Small intestine (tissue), 7 donors: ENCODE results near the gene ELK4. TPM values are rescaled to one million over a fixed set of nuclear protein-coding genes. Genes with fewer than 3 reads are reported as not detected.

ENCODE experiments used
- DNase-seq, 2 donors: peaks; one replicate each; pipeline versions ENCODE4 v3.0.0 to v3.0.0-alpha.2; 2013
- FAIRE-seq: peaks from 2 replicates; lab custom pipeline; 2012; peaks lifted over from hg19 to GRCh38; lab: Jason Lieb, UNC
- H3K27ac ChIP-seq, 3 donors: one replicate each; pipeline ENCODE4 v1.5.1; 2013; ENCODE audit warnings: low read length in 2 of 3, mild to moderate bottlenecking in 2 of 3, control low read depth in 1 of 3, inconsistent platforms in 1 of 3, low read depth in 1 of 3, moderate library complexity in 1 of 3
- H3K27me3 ChIP-seq, 3 donors: one replicate each; pipeline ENCODE4 v1.6.1; 2013; ENCODE audit warnings: low read length in 3 of 3, inconsistent platforms in 1 of 3; ENCODE audit not compliant: control insufficient read depth in 3 of 3, insufficient read depth in 3 of 3
- H3K36me3 ChIP-seq, 3 donors: one replicate each; pipeline ENCODE4 v1.6.1; 2013; ENCODE audit warnings: low read length in 3 of 3, inconsistent platforms in 1 of 3, low read depth in 1 of 3, mild to moderate bottlenecking in 1 of 3, moderate library complexity in 1 of 3; ENCODE audit not compliant: control insufficient read depth in 3 of 3, insufficient read depth in 2 of 3
- H3K4me1 ChIP-seq, 3 donors: one replicate each; pipeline ENCODE4 v1.6.1; 2013; ENCODE audit warnings: low read length in 2 of 3, inconsistent platforms in 1 of 3, low read depth in 1 of 3, mild to moderate bottlenecking in 1 of 3, moderate library complexity in 1 of 3; ENCODE audit not compliant: control insufficient read depth in 3 of 3, insufficient read depth in 2 of 3
- H3K4me3 ChIP-seq, 3 donors: one replicate each; pipeline ENCODE4 v1.5.1; 2013; ENCODE audit warnings: low read length in 3 of 3, control low read depth in 1 of 3, inconsistent platforms in 1 of 3, low read depth in 1 of 3, mild to moderate bottlenecking in 1 of 3, moderate library complexity in 1 of 3
- H3K9me3 ChIP-seq, 2 donors: one replicate each; pipeline ENCODE4 v1.6.1; 2013; ENCODE audit warnings: low read depth in 1 of 2, low read length in 1 of 2; ENCODE audit not compliant: control insufficient read depth in 2 of 2, insufficient read depth in 1 of 2
- WGBS, 3 donors: extraction: QIAGEN DNeasy Blood & Tissue Kit; methylation state at CpG; one replicate each; pipeline ENCODE4 v1.1.7; 2013; 5-methylcytosine and 5-hydroxymethylcytosine counted together
- polyA plus RNA-seq, 4 donors: library from polyadenylated mRNA; stranded (reverse) in 3 of 4; unstranded in 1 of 4; fragments of 200-250 nt in 3 of 4; fragments of 120-200 nt in 1 of 4; gene quantifications; one replicate each; pipeline versions ENCODE4 v1.2.1 to v1.2.3, GENCODE V29; 2013
- donor health status: healthy with polysubstance abuse.
- donor health status: control.
- donor health status: control.
- donor health status: Bipolar disorder and iron deficiency.
- donor health status: healthy.

ELK4 gene
- polyA plus RNA-seq, 4 donors = 2.7 to 14.7 (median 4.5) TPM

- no peaks in the 10 kb centered on the region for H3K9me3 ChIP-seq
- WGBS, 3 donors = 18 to 62% (median 51%) methylated on average over 5 of the region's 5 CpGs
- H3K27ac ChIP-seq = peak overlapping the region; percentile 63 to 84 (median 73)
- DNase-seq (peak; percentile 82 to 89), FAIRE-seq (no peak)
- no peaks in the 10 kb centered on the region for H3K27me3 ChIP-seq
- peaks cover 0 to 8% (median 0%) of the 10 kb centered on the region in 3 donors for H3K36me3 ChIP-seq
- peaks cover 0 to 78% (median 2%) of the 10 kb centered on the region in 3 donors for H3K4me1 ChIP-seq
- H3K4me3 ChIP-seq = no peak overlapping the region
Measured at GRCh38 chr1:205676002-205676401, 44.2 kb upstream of the ELK4 start.

GRCh38 chr1:205675247-205675646, 43.4 kb upstream of the ELK4 start:
- H3K4me3 ChIP-seq = no peak overlapping the region
- H3K4me1 ChIP-seq = peaks cover 0 to 86% (median 2%) of the 10 kb centered on the region in 3 donors
- peak overlapping the region; percentile 63 to 84 (median 73) for H3K27ac ChIP-seq
- peaks cover 0 to 9% (median 0%) of the 10 kb centered on the region in 3 donors for H3K36me3 ChIP-seq
- DNase-seq = no peak
- no peaks in the 10 kb centered on the region for H3K9me3 ChIP-seq
- H3K27me3 ChIP-seq = no peaks in the 10 kb centered on the region
- FAIRE-seq = no peak
- 65 to 85% (median 70%) methylated on average over 4 of the region's 4 CpGs for WGBS, 3 donors

GRCh38 chr1:205672970-205673369, 41.2 kb upstream of the ELK4 start:
- Histone ChIP-seq H3K36me3 (peaks cover 0 to 7% (median 0%) of the 10 kb centered on the region in 3 donors), H3K27ac (peak overlapping the region in 1 of 3 donors; percentile 24), H3K27me3 (no peaks in the 10 kb centered on the region), H3K4me1 (peaks cover 4 to 94% (median 7%) of the 10 kb centered on the region in 3 donors), H3K4me3 (no peak overlapping the region), H3K9me3 (no peaks in the 10 kb centered on the region)
- DNase-seq (no peak), FAIRE-seq (no peak)
- 43 to 66% (median 53%) methylated on average over 4 of the region's 4 CpGs for WGBS, 3 donors

GRCh38 chr1:205672395-205672889, 40.6 kb upstream of the ELK4 start:
- whole genome bisulfite sequencing, 3 donors = 69 to 80% (median 72%) methylated on average over 11 of the region's 11 CpGs
- peak overlapping the region in 1 of 3 donors; percentile 18 for H3K27ac ChIP-seq
- H3K4me1 ChIP-seq = peaks cover 6 to 95% (median 11%) of the 10 kb centered on the region in 3 donors
- H3K27me3 ChIP-seq = no peaks in the 10 kb centered on the region
- DNase-seq (no peak), FAIRE-seq (no peak)
- H3K36me3 ChIP-seq = peaks cover 0 to 7% (median 0%) of the 10 kb centered on the region in 3 donors
- no peaks in the 10 kb centered on the region for H3K9me3 ChIP-seq
- H3K4me3 ChIP-seq = no peak overlapping the region

GRCh38 chr1:205670611-205671430, 39.0 kb upstream of the ELK4 start:
- Histone ChIP-seq H3K4me1 (peaks cover 6 to 92% (median 11%) of the 10 kb centered on the region in 3 donors), H3K36me3 (peaks cover 0 to 9% (median 0%) of the 10 kb centered on the region in 3 donors), H3K9me3 (no peaks in the 10 kb centered on the region), H3K27ac (no peak overlapping the region), H3K4me3 (no peak overlapping the region), H3K27me3 (no peaks in the 10 kb centered on the region)
- WGBS, 3 donors = 81 to 88% (median 85%) methylated on average over 13 of the region's 13 CpGs
- FAIRE-seq = no peak
- DNase-seq = no peak

GRCh38 chr1:205670150-205670446, 38.3 kb upstream of the ELK4 start:
- DNase-seq (no peak), FAIRE-seq (no peak)
- 85 to 93% (median 88%) methylated on average over 5 of the region's 5 CpGs for WGBS, 3 donors
- H3K27ac ChIP-seq = no peak overlapping the region
- peaks cover 11 to 92% (median 13%) of the 10 kb centered on the region in 3 donors for H3K4me1 ChIP-seq
- H3K9me3 ChIP-seq = no peaks in the 10 kb centered on the region
- H3K4me3 ChIP-seq = no peak overlapping the region
- H3K27me3 ChIP-seq = no peaks in the 10 kb centered on the region
- peaks cover 0 to 9% (median 0%) of the 10 kb centered on the region in 3 donors for H3K36me3 ChIP-seq

GRCh38 chr1:205669341-205670149, 37.7 kb upstream of the ELK4 start:
- no peaks in the 10 kb centered on the region for H3K9me3 ChIP-seq
- no peak overlapping the region for H3K4me3 ChIP-seq
- no peak for FAIRE-seq
- DNase-seq = no peak
- H3K27me3 ChIP-seq = no peaks in the 10 kb centered on the region
- WGBS, 3 donors = 51 to 66% (median 55%) methylated on average over 20 of the region's 20 CpGs
- H3K36me3 ChIP-seq = peaks cover 0 to 12% (median 0%) of the 10 kb centered on the region in 3 donors
- H3K27ac ChIP-seq = no peak overlapping the region
- H3K4me1 ChIP-seq = peaks cover 11 to 92% (median 15%) of the 10 kb centered on the region in 3 donors

GRCh38 chr1:205668951-205669340, 37.1 kb upstream of the ELK4 start:
- H3K36me3 ChIP-seq = peaks cover 0 to 17% (median 0%) of the 10 kb centered on the region in 3 donors
- peaks cover 11 to 92% (median 15%) of the 10 kb centered on the region in 3 donors for H3K4me1 ChIP-seq
- 39 to 58% (median 42%) methylated on average over 5 of the region's 5 CpGs for WGBS, 3 donors
- no peak overlapping the region for H3K27ac ChIP-seq
- FAIRE-seq = no peak
- no peaks in the 10 kb centered on the region for H3K9me3 ChIP-seq
- peak; percentile 37 to 56 for DNase-seq
- H3K4me3 ChIP-seq = no peak overlapping the region
- H3K27me3 ChIP-seq = no peaks in the 10 kb centered on the region
